ENCODE results near the gene PSTPIP1. TPM values are rescaled to one million over a fixed set of nuclear protein-coding genes. Genes with fewer than 3 reads are reported as not detected.

The PSTPIP1 gene
- total RNA-seq, 4 donors from 2014 or later = 2.9 to 8.9 (median 4.0) TPM

- 71 to 76% methylated on average over 3 of the region's 3 CpGs for WGBS, 2 donors
- intact Hi-C loops (cut with DNase I; ENCODE audit: low total_unique reads) = no loop called here
- DNase-seq (ENCODE audit: low spot score in 2 of 2) = no peak
These were observed 72.9 kb downstream of the PSTPIP1 start for GRCh38 chr15:77067691-77068367.

GRCh38 chr15:77068633-77069032 lies 73.7 kb downstream of the PSTPIP1 start:
- no peak overlapping the region for H3K4me3 ChIP-seq (ENCODE audit: low read depth, poor library complexity, severe bottlenecking)
- WGBS, 2 donors = 90 to 91% methylated on average over 7 of the region's 7 CpGs
- intact Hi-C loops (cut with DNase I; ENCODE audit: low total_unique reads) = no loop called here
- TF ChIP-seq POLR2A (IDR thresholded peaks at IDR 0.05) = no peak
- no peak for DNase-seq (ENCODE audit: low spot score in 2 of 2)

More at GRCh38 chr15:77067691-77068367, 72.9 kb downstream of the PSTPIP1 start:
- no peak overlapping the region for H3K4me3 ChIP-seq (ENCODE audit: low read depth, poor library complexity, severe bottlenecking)
- TF ChIP-seq CTCF (IDR thresholded peaks at IDR 0.05) (no peak), POLR2A (IDR thresholded peaks at IDR 0.05) (no peak)

- no peak overlapping the region for H3K4me3 ChIP-seq (ENCODE audit: low read depth, poor library complexity, severe bottlenecking)
- no peak for TF ChIP-seq CTCF (IDR thresholded peaks at IDR 0.05)
- TF ChIP-seq POLR2A (IDR thresholded peaks at IDR 0.05) = no peak
- DNase-seq (ENCODE audit: low spot score in 2 of 2) = no peak
- intact Hi-C loops (cut with DNase I; ENCODE audit: low total_unique reads) = no loop called here
- 15 to 27% methylated on average over 13 of the region's 13 CpGs for WGBS, 2 donors
These were observed 74.7 kb downstream of the PSTPIP1 start for GRCh38 chr15:77069521-77070121.

GRCh38 chr15:77070180-77070494 lies 75.2 kb downstream of the PSTPIP1 start:
- no peak for TF ChIP-seq CTCF (IDR thresholded peaks at IDR 0.05)
- no peak for TF ChIP-seq POLR2A (IDR thresholded peaks at IDR 0.05)
- WGBS, 2 donors = 0 to 1% methylated on average over 13 to 18 of the region's 18 CpGs
- intact Hi-C loops (cut with DNase I; ENCODE audit: low total_unique reads) = no loop called here

GRCh38 chr15:77070495-77071304 lies 75.8 kb downstream of the PSTPIP1 start, which contains the start of gene TSPAN3:
TSS of gene TSPAN3 (minus strand) at chr15:77071109. CDS start at chr15:77070954, 155 bp downstream.
- 0% methylated on average over 5 to 27 of the region's 97 CpGs for WGBS, 2 donors

More at GRCh38 chr15:77070180-77070494, 75.2 kb downstream of the PSTPIP1 start:
- H3K4me3 ChIP-seq (ENCODE audit: low read depth, poor library complexity, severe bottlenecking) = peak overlapping the region; percentile 69
- DNase-seq (ENCODE audit: low spot score in 2 of 2) = no peak

More at GRCh38 chr15:77070495-77071304, 75.8 kb downstream of the PSTPIP1 start, which contains the start of gene TSPAN3:
- DNase-seq (ENCODE audit: low spot score in 2 of 2) = peak; percentile 83 to 98
- intact Hi-C loops (cut with DNase I; ENCODE audit: low total_unique reads) = no loop called here
- H3K4me3 ChIP-seq (ENCODE audit: low read depth, poor library complexity, severe bottlenecking) = peak within 1 kb of the TSS; percentile 69
- TF ChIP-seq CTCF (IDR thresholded peaks at IDR 0.05) = no peak
- TF ChIP-seq POLR2A (IDR thresholded peaks at IDR 0.05) = peak in 1 of 2 donors; percentile 31

Data from lower leg skin (tissue), 4 donors.